Measurements from ENCODE around the gene ACAP3.

The ACAP3 gene

GRCh38 chr1:1309251-1310108, 1.8 kb upstream of the ACAP3 start:
- no peak for DNase-seq (ENCODE audit: low read depth)
- no peak for TF ChIP-seq CTCF (IDR thresholded peaks at IDR 0.05; ENCODE audit: insufficient read depth, low read depth, low read length, missing control alignments)

DNA sequence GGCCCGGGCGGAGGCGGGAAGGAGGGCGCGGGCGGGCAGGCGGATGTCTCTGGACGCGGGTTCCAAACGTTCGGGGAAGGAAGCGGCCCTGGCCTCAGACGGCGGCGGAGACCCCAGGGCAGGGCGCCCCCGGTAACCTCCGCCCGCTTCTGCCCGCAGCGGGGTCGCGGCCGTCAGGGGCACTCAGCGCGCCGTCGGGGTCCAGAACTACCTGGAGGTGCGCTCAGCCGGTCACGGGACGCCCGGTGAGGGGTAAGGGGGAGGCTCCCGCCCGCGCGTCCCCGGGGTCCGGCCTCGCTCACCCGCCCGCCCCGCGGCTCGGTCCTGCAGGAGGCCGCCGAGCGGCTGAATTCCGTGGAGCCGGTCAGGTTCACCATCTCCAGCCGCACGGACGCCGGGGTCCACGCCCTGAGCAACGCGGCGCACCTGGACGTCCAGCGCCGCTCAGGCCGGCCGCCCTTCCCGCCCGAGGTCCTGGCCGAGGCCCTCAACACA, 1.1 kb upstream of the ACAP3 start:
- TF ChIP-seq CTCF (IDR thresholded peaks at IDR 0.05; ENCODE audit: insufficient read depth, low read depth, low read length, missing control alignments): no peak

More at GRCh38 chr1:1309251-1310108, 1.8 kb upstream of the ACAP3 start:
- peak overlapping the region; percentile 89 for H3K4me3 ChIP-seq (ENCODE audit: low read depth, low read length)

DNA sequence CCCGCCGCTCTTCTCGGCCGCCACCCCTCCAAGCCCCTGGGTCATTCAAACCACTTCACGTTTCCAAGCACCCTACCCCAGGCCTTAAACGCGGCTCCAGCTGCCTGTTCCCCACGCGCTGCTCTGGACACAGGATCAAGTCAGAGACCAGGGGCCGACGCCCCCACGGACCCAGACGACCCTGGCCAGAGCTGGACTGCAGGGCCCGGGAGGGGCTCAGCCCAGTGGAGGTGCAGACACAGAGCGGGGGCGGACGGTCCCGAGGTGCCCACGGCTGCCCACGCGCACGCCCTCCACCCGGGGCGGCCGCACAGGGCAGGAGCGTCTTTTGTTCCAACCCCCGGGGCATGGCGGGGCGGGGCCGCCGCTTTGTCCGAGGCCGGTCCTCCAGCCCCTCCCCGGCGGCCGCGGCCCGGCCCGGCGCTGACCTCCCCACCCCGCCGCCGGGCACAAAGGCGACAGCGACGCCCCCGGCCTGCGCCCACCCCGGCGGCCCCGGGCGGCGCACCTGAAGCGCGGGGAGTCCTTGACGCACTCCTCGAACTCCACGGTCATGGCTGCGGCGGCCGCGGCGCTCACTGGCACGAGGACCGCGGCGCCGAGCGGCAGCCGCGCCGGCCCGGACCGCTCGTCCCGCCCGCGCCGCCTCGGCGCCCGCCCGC, 338 bp downstream of the ACAP3 start:
- H3K4me3 ChIP-seq (ENCODE audit: low read depth, low read length): peak overlapping the region; percentile 70
- peak; percentile 35 for DNase-seq (ENCODE audit: low read depth)
- no peak for TF ChIP-seq CTCF (IDR thresholded peaks at IDR 0.05; ENCODE audit: insufficient read depth, low read depth, low read length, missing control alignments)

More for the DNA sequence above, 1.1 kb upstream of the ACAP3 start:
- peak overlapping the region; percentile 89 for H3K4me3 ChIP-seq (ENCODE audit: low read depth, low read length)
- DNase-seq (ENCODE audit: low read depth): no peak

- DNase-seq (ENCODE audit: low read depth): no peak
- peak overlapping the region; percentile 70 for H3K4me3 ChIP-seq (ENCODE audit: low read depth, low read length)
- TF ChIP-seq CTCF (IDR thresholded peaks at IDR 0.05; ENCODE audit: insufficient read depth, low read depth, low read length, missing control alignments): no peak
Observed at GRCh38 chr1:1306661-1307260, 969 bp downstream of the ACAP3 start.

DNA sequence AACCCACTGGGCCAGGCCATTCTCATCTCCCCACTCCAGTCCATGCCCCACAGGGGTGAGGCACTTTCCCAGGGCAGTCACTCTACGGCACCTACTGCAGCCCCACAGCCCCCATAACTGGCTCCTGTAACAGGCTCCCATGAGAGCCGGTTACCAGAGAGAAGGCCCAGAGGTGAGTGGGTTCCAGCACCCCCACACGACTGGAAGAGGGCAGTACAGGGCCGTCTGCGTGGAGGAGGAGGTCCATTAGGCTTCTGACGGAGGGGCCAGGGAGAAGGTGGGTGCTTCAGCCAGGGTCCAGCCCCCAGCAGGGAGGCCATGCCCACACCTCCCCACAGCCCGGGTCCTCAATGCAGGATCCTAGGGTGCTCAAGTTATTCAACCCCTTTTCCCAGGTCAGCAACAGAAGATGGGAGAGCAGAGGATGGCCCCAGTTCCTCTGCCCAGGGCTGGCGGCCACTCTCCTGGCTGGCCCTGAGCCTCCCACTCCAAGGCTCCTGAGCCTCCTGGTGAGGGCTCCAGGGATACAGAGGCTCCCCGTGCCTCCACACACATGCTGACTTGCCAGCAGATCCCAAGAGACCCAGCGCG, 1.6 kb downstream of the ACAP3 start:
- peak overlapping the region; percentile 70 for H3K4me3 ChIP-seq (ENCODE audit: low read depth, low read length)

More for the DNA sequence above, 1.6 kb downstream of the ACAP3 start:
- DNase-seq (ENCODE audit: low read depth): peak; percentile 45
- TF ChIP-seq CTCF (IDR thresholded peaks at IDR 0.05; ENCODE audit: insufficient read depth, low read depth, low read length, missing control alignments): peak; percentile 23

Measured in GM12865 (cell line).